Measurements from ENCODE around the gene ZNF593OS. TPM values are rescaled to one million over a fixed set of nuclear protein-coding genes. Genes with fewer than 3 reads are reported as not detected.
A peak's percentile ranks its signal among the peaks of the same experiment; 100 is the strongest.

The ZNF593OS gene
- total RNA-seq, 2 donors from 2014 or later: not detected

DNA sequence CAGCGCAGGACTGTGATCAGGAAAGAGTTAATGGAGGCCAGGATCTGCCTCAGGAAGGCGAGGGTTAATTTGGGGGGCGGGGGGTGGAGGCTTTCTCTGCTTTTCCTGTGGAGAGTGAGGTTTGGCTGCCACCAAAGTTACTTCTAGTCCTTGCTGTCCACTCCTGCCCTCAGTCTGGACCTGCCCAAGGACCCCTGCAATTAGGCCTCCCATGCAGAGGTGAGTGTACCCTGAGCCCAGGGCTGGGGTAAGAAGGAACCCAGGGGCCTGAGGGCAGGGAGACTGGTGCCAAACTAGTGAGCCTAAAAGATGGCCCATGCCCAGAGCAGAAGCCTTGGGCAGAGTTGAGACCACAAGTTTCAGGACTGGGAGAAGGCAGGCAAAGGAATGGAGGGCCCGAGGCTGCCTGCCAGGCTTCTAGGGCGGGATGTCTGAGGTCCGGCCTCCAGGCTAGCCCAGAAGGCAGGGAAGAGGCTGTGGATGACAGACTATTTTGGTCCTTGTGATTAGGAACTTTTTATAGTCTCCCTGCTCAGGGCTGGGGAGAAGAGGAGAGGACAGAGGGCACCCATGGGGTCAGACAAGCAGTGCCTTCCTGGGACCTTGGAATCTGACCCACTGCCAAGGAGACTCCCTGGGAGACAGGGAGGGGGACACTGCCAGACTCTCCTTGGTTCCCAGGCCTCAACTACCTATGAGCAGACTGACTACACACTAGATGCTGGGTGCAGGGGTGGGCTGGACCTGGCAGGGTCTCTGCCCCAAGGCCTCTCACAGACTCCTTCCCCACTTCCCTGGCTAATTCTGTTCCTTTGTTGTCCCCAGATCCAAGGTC, 12.5 kb downstream of the ZNF593OS start, which contains the start of gene FAM110D:
Gene FAM110D, plus strand, starts transcription at position 172 of the 835 bp plus-strand sequence. CDS start 2,213 bp downstream, outside the sequence.
- Histone ChIP-seq H3K27me3 (replicated peaks; ENCODE audit: insufficient read depth) (no peaks in the 10 kb centered on the region), H3K9me3 (no peaks in the 10 kb centered on the region), H3K36me3 (no peaks in the 10 kb centered on the region), H3K27ac (no peak within 1 kb of the TSS), H3K4me3 (peak within 1 kb of the TSS; percentile 22), H3K4me1 (ENCODE audit: control insufficient read depth in 1 of 2, low read depth in 2 of 2) (peaks cover 0 to 12% of the 10 kb centered on the region in 2 donors)
- DNase-seq (ENCODE audit: low spot score) (no peak), ATAC-seq (ENCODE audit: insufficient number of reproducible peaks, low FRiP score, low read depth) (no peak)
- TF ChIP-seq, protein P1, sequence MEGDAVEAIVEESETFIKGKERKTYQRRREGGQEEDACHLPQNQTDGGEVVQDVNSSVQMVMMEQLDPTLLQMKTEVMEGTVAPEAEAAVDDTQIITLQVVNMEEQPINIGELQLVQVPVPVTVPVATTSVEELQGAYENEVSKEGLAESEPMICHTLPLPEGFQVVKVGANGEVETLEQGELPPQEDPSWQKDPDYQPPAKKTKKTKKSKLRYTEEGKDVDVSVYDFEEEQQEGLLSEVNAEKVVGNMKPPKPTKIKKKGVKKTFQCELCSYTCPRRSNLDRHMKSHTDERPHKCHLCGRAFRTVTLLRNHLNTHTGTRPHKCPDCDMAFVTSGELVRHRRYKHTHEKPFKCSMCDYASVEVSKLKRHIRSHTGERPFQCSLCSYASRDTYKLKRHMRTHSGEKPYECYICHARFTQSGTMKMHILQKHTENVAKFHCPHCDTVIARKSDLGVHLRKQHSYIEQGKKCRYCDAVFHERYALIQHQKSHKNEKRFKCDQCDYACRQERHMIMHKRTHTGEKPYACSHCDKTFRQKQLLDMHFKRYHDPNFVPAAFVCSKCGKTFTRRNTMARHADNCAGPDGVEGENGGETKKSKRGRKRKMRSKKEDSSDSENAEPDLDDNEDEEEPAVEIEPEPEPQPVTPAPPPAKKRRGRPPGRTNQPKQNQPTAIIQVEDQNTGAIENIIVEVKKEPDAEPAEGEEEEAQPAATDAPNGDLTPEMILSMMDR (IDR thresholded peaks at IDR 0.05): no peak

- no peaks in the 10 kb centered on the region for H3K27me3 ChIP-seq (replicated peaks; ENCODE audit: insufficient read depth)
- TF ChIP-seq, protein P1 (IDR thresholded peaks at IDR 0.05): no peak
- no peak overlapping the region for H3K27ac ChIP-seq
- no peaks in the 10 kb centered on the region for H3K9me3 ChIP-seq
- DNase-seq (ENCODE audit: low spot score): no peak
- ATAC-seq (ENCODE audit: insufficient number of reproducible peaks, low FRiP score, low read depth): no peak
- H3K4me1 ChIP-seq (ENCODE audit: control insufficient read depth in 1 of 2, low read depth in 2 of 2): peaks cover 0 to 8% of the 10 kb centered on the region in 2 donors
- no peak overlapping the region for H3K4me3 ChIP-seq
- H3K36me3 ChIP-seq: no peaks in the 10 kb centered on the region
These were observed 13.2 kb downstream of the ZNF593OS start for GRCh38 chr1:26158271-26158907.

DNA sequence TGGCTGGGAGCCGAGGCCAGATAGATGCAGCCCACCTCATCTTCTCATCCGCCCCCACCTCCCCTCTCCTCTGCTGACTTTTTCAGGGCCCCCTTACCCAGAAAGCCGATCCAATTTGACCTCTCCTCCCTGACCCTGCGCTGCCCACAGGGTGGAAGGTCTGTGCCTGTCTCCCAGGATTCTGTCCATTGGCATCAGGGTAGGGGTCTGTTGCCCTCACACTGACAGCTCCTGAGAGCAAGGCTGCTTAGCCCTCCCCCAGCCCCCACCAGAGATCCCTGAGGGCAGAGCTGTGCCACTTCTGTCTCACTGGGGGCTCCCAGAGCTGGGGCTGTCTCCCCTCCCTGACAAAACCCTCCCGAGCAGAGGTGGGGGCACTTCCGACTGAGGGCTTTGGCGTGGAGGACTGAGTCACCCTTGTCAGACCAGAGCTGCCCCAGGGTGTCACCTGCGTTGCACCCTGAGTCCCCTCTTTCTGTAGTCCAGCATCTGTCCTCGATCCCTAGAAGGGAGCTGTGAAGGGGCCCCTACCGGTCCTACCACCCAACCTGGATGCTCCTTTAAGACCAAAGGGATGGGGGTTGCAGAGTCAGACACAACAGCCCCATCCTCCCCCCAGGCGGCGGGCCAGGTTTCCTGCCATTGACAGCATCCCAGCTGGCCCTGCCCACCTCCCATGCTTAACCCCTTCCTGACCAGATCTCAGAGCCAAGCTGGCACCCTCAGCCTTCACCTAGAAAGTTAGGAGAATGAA, 15.2 kb downstream of the ZNF593OS start:
- no peaks in the 10 kb centered on the region for H3K36me3 ChIP-seq
- no peak overlapping the region for H3K27ac ChIP-seq
- no peaks in the 10 kb centered on the region for H3K27me3 ChIP-seq (replicated peaks; ENCODE audit: insufficient read depth)
- DNase-seq (ENCODE audit: low spot score): no peak
- H3K4me3 ChIP-seq: peak overlapping the region; percentile 18
- TF ChIP-seq, protein P1 (IDR thresholded peaks at IDR 0.05): no peak
- no peaks in the 10 kb centered on the region for H3K9me3 ChIP-seq
- ATAC-seq (ENCODE audit: insufficient number of reproducible peaks, low FRiP score, low read depth): no peak
- peaks cover 0 to 6% of the 10 kb centered on the region in 2 donors for H3K4me1 ChIP-seq (ENCODE audit: control insufficient read depth in 1 of 2, low read depth in 2 of 2)

DNA sequence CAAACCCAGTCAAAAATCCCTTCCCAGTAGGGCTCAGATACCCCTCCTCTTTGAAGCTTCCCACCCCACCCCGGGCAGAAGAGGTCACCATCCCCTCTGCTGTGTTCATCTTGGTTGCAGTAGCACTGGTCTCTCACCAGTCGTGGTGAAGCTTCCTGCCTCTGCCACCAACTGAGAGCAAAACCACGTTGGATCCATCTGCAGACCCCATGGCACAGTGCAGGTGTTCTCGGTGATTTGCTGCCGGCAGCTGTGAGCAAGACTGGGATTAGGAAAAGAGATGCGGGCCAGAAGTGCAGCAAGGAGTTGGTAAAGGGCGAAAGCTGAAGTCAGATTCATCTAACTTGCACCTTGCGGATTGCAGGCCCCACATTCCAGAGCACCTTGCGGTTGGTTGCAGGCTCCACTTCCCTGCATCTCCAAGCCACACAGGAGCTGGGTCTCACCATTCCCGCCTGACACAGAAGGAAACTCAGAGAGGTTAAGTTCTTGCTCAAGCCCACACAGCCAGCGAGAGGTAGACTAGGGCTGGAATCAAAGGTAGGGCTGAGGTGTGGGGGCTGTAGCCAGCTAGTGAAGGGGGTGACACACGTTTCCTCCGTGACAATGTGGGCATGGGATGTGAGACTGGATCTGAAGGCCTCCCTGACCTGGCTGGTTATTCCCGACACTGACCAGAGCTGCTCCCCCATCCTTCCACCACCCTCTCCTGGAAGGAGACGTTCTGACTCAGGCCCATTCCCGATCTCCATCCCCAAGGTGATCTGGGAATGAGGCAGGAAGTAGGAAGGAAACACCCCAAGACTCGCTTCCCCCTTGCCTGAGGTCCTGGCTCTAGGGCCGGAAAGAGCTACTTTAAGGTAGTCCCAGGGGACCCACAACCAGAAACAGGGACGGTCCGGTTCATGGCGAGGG, 16.0 kb downstream of the ZNF593OS start:
- Histone ChIP-seq H3K36me3 (no peaks in the 10 kb centered on the region), H3K27ac (no peak overlapping the region), H3K9me3 (no peaks in the 10 kb centered on the region), H3K4me1 (ENCODE audit: control insufficient read depth in 1 of 2, low read depth in 2 of 2) (no peaks in the 10 kb centered on the region), H3K4me3 (no peak overlapping the region), H3K27me3 (replicated peaks; ENCODE audit: insufficient read depth) (no peaks in the 10 kb centered on the region)
- TF ChIP-seq, protein P1 (IDR thresholded peaks at IDR 0.05): no peak
- ATAC-seq (ENCODE audit: insufficient number of reproducible peaks, low FRiP score, low read depth) (no peak), DNase-seq (ENCODE audit: low spot score) (no peak)
